CD4-positive, alpha-beta T cell treated with Interleukin-17A for 4 hours (primary cell): ENCODE results near the gene NPIPB2.
"Not testable (repeated sequence)": the region's sequence is repeated elsewhere in the genome, so short reads cannot be mapped to it uniquely, and the experiment has no call there.

Source experiments
- DNase-seq: peaks from one replicate; pipeline ENCODE4 v3.0.0-alpha.2; 2020; ENCODE audit warnings: mixed read lengths

NPIPB2 gene

DNA sequence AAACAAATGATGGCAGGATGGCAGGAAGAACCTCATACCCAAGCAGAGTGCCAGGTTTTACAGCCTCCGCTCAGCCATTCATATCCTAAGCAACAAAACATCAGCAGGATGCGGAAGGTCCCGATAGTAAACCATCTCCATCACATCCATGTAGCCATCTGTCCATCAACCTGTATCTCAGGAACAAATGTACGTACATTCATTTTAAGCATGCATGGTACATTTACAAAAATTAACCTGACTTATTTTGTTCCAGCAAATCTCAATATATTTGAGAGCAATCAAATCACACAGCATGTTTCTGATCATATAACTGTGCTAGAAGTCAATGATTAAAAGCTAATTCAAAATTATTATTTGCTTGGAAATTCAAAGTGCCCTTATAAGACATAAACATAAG lies at the start of gene NPIPB2:
NPIPB2 (minus strand) TSS at position 101 of the 400 bp plus-strand sequence; CDS start at position 101, 0 bp downstream.
- not testable (repeated sequence) for DNase-seq

DNA sequence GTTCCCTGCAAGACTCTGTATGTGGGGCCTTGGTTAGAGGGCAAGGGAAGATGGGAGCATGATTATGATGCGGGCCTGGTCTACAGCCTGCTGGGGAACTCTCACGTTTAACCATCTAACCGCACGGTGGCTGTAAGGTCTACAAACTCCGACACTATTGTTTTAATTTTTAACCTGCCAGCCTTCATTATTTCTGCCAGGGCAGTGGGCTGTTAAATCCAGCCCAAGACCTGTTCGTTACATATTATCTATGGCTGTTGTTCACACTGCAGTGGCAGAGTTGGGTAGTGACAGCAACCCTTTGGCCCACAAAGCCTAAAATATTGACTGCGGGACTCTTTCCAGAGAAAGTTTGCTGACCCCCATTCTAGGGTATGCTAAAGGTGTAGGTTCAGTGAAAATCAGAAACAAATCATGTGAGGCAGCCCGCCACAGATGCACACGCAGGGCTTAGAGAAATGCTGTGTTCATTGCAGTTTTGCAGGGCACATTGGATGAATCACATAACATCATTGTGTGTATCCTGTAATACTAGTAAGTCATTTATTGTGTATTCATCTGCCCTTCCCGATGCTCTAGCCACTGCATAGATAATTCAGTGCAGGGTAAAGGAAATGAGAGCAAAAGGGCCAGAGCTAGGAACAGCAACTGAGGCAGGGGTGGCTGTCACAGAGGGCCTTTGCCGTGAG lies 49.0 kb upstream of the NPIPB2 start:
- DNase-seq = no peak

DNA sequence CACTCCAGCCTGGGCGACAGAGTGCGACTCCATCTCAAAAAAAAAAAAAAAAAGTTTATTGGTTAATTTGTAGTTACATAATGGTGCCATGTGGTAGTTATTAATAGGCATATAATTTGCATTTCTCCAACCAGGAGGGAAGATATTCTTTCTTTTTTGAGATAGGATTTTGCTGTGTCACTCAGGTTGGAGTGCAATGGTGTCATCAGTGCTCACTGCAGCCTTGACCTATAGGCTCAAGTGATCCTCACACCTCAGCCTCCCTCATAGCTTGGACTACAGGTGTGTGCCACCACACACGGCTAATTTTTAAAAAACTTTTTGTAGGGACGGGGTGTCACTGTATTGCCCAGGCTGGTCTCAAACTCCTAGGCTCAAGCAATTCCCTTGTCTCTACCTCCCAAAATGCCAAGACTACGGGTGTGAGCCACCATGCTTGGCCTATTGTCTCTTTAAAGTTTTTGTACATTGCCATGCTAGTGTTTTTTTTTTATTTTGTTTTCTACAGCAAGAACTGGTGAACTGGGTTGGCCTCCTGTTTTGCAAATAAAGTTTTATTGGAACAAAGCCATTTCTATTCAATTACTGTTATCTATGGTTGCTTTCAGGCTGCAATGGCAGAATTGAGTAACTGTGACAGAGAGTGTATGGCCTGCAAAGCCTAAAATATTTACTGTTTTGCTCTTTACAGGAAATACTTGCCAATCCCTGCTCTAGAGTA lies 46.6 kb upstream of the NPIPB2 start:
- no peak for DNase-seq

DNA sequence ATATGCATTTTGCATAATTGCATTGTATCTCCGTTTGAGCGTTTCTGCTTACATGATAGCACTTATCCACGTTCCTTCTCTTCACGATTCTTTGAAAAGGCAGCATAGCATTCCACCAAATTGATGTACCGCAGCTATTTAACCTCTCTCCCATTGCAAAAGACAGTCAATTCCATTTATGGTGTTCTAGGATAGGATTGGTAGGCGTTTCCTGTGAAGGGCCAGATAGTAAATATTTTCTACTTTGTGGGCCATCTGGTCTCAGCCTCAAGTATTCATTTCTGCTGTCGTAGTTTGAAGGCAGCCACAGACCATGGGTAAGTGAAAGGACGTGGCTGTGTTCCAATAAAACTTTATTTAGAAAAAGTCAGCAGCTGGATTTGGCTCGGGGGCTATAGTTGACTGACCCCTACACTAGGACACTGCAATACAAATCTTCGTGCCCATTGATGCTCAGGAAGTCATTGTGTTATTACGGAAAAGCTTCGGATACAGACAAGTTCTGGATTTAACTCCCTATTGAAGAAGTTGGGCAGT lies 44.7 kb upstream of the NPIPB2 start:
- no peak for DNase-seq

DNA sequence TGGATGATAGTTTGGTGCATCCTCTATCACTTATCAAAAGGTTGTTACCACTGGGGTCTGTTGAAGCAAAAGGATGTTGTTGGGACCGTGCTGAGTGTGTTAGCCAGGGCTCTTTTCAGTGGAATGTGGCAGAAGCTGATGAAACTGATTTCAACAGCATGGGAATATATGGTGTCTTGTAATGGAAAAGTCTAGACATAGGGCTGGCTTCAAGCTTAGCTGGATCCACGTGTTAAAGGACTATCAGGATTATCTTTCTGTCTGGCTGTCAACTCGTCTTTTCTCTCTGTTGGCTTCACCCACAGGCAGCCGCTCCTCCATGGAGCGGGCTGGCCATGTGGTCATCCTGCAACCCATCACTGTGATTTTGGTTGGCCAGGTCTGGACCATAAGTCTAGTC lies 43.4 kb upstream of the NPIPB2 start:
- no peak for DNase-seq

DNA sequence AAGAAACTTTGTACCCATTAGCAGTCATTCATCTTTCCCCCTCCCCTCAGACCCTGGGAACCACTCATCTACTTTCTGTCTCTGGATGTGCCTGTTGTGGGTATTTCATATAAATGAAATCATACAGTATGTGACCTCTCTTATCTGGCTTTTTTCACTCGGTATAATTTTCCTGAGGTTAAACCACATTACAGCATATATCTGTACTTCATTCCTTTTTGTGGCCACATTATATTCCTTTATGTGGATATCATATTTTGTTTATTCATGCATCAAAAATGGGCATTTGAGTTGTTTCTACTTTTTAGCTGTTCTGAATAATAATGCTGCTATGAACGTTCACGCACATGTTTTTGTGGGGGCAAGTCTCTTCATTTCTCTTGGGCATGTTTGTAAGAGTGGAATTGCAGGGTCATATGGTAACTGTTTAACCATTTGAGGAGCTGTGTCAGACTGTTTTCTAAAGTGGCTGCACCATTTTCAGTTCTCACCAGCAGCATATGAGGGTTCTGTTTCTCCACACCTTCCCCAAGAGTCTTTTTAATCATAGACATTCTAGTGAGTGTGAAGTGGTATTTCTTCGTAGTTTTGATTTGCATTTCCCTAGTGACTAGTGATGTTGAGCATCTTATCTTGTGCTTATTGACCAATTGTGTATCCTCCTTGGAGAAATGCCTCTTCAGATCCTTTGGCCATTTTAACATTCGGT lies 38.4 kb upstream of the NPIPB2 start:
- no peak for DNase-seq

DNA sequence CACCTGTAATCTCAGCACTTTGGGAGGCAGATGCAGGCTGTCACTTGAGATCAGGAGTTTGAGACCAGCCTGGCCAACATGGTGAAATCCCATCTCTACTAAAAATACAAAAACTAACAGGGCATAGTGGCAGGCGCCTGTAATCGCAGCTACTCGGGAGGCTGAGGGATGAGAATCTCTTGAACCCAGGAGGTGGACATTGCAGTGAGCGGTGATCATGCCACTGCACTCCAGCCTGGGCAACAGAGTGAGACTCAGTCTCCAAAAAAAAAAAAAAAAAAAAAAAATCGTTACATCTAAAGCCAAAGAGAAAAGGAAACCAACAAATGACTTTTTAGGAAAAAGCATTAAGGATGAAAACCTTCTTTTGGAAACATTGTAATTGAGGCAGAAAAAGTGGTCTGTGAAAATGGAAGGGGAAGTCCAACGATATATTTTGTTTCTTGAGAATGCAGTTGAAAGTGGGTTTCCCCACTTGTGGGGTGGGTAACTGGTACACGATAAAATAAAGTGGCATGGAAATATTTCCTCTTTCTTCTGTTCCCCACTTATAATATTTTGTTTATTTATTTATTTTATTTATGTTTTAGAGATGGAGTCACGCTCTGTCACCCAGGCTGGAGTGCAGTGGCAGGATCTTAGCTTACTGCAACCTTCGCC lies 37.3 kb upstream of the NPIPB2 start:
- no peak for DNase-seq

DNA sequence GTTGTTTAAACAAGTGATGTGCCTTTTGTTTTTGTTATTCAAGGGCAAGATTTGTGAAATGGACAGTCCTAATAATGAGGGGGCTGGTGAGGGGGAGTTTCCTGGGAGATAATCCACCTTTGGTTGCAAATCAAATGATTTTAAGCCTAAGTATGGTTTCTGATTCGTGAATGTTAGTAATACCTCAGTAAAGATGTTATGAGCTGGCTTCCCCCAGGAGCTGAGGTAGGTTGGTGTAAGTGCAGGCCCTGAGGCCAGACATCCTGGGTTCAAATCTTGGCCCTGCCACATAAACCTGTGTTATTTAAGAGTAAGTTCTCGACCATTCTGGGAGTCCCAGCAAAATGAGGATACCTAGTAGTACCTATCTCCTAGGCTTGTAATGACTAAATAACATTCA lies 36.2 kb upstream of the NPIPB2 start:
- no peak for DNase-seq

DNA sequence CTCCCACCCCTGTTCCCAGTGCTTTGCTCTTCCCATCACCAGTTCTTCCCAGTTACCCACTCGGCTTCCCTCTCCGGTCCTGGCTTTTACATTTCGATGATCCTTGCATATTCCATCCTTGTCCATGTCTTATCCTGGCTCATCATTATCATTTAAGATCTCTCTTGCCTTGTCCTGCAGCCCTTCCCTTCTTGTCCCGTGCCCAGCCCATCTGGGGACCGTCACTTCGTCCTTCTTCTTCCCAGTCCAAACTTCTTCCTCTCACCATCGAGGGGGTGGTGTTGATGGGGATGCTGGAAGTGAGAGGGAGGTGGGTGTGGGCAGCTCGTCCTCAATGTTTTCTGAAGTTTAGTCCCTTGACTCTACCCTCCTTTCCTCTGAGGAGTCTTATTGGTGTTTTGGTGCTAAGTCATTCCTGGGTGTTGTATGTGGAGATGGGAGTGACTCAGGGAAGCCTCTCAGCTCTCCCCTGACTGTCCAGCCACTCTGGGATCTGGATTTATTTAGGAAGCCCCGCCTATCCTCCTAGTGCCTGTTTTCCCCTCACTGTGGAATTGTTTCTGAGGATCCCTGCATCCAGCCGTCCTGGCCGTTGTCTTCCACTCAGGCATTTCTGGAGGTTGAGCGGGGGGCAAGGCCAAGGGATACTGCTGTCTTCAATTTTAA lies 35.7 kb upstream of the NPIPB2 start:
- no peak for DNase-seq

DNA sequence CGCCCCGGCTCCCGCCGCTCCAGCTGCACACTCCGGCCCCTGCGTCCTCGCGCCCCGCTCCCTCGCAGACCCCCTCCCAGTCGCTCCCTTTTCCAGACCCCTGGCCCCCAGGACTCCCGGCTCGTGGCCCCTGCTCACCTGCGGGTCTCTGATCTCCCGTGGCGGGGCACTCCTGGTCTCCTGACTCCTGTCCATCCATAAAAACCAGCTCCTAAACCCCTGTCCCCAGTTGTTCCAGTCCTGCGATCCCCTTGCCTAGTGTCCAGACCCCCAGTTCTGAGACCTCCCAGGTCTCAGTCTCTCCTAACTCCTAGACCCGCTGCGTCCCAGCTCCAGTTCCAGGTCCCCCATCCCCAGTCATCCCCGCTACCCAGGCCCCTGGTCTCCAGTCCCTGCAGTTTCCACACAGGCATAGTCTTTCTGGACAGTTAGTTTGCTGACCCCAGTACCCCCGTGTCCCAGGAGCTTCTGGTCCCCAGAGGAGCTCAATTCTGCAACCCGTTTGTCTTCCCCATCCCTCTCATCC lies 35.1 kb upstream of the NPIPB2 start:
- no peak for DNase-seq

DNA sequence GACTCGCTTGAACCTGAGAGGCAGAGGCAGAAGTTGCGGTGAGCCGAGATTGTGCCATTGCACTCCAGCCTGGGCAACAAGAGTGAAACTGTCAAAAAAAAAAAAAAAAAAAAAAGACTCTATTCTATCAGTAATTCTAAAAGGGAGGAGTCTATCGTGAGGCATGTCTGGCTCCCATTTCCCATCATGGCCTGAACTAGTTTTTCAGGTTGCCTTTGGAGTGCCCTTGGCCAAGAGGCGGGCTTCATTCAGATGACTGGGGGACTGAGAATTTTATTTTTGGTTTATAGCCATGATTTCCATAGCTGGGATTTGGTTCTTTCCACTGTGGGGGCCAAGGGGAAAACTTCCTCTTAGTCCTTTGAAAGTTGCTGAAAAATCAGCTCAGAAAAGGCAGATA lies 31.2 kb upstream of the NPIPB2 start:
- no peak for DNase-seq

DNA sequence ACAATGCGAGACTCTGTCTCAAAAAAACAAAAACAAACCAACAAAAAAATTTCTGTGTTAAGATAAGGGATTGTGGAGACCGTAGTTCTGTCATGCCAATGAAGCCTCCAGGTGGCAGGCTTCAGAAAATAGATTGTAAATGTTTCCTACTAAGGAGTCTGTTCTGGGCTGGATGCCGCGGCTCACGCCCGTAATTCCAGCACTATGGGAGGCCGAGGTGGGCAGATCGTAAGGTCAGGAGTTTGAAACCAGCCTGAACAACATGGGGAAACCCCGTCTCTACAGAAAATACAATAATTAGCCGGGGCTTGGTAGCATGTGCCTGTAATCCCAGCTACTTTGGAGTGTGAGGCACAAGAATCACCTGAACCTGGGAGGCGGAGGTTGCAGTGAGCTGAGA lies 30.3 kb upstream of the NPIPB2 start:
- no peak for DNase-seq

DNA sequence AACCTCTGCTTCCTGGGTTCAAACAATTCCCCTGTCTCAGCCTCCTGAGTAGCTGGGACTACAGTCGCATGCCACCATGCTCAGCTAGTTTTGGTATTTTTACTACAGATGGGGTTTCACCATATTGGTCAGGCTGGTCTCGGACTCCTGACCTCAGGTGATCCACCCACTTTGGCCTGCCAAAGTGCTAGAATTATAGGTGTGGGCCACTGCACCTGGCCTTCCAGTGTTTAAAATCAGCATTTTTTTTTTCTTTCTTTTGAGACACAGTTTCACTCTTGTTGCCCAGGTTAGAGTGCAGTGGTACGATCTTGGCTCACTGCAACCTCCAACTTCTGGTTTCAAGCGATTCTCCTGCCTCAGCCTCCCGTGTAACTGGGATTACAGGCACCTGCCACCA lies 28.4 kb upstream of the NPIPB2 start:
- not testable (repeated sequence) for DNase-seq

DNA sequence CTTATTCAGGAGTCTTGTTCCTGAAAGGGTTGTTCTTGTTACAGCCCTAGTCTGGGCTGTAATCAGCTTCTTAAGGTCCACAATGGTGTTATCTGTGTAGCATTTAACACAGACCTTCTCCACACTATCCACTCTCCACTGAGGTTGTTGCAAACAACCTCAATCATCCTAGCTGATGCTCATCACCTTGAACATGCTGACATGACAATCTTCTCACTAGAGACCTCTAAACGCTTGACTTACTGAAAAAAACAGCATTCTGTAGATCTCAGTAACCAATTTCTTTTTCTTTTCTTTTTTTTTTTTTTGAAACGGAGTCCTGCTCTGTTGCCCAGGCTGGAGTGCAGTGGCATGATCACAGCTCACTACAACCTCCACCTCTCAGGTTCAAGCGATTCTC lies 26.7 kb upstream of the NPIPB2 start:
- DNase-seq = no peak

DNA sequence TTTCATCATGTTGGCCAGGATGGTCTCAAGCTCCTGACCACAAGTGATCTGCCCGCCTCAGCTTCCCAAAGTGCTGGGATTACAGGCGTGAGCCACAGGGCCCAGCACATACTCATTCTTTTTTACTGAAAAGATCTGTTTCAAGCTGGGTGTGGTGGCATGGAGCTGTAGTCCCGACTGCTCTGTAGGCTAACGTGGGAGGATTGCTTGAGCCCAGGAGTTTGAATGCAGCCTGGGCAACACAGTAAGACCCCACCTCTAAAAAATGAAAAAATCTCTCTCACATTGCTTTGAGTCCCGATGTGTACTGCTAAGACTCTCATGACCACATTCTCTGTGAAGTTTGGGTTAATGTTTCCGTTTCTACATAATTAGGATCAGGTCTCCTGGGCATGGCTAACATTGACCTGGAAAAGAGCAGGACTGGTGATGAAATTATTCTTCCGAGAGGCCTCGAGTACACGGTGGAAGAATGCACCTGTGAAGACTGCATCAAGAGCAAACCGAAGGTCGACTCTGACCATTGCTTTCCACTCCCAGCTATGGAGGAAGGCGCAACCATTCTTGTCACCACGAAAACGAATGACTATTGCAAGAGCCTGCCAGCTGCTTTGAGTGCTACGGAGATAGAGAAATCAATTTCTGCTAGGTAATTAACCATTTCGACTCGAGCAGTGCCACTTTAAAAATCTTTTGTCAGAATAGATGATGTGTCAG lies 25.5 kb upstream of the NPIPB2 start:
- DNase-seq = no peak

DNA sequence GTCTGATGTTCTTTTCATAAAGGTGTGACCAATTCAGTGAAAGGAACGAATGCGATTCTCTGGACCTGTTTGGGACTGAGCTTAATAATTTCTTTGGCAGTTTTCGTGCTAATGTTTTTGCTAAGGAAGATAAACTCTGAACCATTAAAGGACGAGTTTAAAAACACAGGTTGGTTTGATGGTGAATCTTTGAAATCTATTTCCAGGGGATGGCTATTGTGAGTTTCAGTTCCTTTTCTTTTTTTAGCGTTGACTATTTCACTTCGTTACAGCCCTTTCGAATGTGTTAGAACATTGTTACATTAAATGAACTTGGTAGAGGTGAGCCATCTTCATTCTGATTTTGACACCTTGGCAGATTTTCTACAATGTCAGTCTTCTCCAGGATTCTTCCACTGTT lies 24.3 kb upstream of the NPIPB2 start:
- DNase-seq = no peak

DNA sequence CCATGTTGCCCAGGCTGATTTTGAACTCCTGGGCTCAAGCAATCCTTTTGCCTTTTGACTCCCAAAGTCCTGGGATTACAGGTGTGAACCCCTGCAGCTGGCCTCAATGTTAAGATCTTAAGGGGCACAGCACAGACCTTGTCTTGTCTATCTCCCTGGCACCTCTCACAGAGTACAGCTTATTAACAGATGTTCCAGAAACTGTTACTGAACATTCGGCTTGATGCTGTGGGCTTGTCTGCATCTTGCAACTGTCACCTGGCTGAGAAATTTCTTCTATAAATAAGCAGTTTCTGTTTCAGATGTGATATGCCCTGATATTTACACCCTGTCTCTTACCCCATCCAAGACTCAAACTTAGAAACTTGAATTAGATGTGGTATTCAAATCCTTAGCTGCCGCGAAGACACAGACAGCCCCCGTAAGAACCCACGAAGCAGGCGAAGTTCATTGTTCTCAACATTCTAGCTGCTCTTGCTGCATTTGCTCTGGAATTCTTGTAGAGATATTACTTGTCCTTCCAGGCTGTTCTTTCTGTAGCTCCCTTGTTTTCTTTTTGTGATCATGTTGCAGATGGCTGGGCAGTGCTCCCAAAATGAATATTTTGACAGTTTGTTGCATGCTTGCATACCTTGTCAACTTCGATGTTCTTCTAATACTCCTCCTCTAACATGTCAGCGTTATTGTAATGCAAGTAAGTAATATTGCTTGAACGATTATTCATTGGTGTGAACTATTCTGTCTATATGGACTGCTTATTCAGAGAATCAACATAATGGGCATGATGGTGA lies 23.1 kb upstream of the NPIPB2 start, which contains the start of gene TNFRSF17:
TNFRSF17 (plus strand) TSS at position 450 of the 791 bp plus-strand sequence; CDS start at position 565, 115 bp downstream.
- no peak for DNase-seq

DNA sequence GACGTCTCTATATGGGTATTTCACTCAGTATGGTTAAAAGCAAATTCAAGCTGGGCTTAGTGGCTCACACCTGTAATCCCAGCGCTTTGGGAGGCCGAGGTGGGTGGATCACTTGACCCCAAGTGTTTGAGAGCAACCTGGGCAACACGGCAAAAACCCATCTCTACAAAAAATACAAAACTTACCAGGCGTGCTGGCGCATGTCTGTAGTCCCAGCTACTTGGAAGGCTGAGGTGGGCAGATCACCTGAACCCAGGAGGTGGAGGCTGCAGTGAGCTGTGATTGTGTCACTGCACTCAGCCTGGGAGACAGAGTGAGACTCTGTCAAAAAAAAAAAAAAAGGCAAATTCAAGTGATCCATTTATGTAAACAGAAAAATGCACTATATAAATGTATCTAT lies 21.9 kb upstream of the NPIPB2 start:
- no peak for DNase-seq

DNA sequence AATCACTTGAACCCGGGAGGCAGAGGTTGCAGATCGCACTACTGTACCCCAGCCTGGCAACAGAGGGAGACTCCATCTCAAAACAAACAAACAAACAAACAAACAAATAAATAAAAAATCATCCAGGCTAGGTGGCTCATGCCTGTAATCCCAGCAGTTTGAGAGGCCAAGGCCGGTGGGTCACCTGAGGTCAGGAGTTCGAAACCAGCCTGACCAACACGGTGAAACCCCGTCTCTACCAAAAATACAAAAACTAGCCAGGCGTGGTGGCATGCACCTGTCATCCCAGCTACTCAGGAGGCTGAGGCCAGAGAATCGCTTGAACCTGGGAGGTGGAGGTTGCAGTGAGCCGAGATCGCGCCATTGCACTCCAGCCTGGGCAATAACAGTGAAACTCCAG lies 21.1 kb upstream of the NPIPB2 start:
- not testable (repeated sequence) for DNase-seq

DNA sequence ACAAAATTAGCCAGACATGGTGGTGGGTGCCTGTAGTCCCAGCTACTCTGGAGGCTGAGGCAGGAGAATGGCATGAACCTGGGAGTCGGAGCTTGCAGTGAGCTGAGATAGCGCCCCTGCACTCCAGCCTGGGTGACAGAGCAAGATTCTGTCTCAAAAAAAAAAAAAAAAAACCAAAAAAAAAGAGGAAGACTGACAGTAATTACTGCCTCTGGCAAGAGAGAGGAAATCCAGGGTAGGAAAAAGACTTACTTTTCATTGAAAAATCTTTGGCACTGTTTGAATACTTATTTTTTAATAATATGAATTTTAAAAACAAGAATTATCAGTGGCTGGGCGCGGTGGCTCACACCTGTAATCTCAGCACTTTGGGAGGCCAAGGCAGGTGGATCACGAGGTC lies 20.6 kb upstream of the NPIPB2 start:
- not testable (repeated sequence) for DNase-seq
